GM21423 (cell line): Measurements from ENCODE around the gene UNC13D.
"Not testable (repeated sequence)": the region's sequence is repeated elsewhere in the genome, so short reads cannot be mapped to it uniquely, and the experiment has no call there.

Experiments used
- ATAC-seq: cut with Tn5 transposase; IDR thresholded peaks from one replicate; pipeline ENCODE4 v1.9.1; 2021; ENCODE audit warnings: mild to moderate bottlenecking, moderate library complexity; ENCODE audit not compliant: unreplicated experiment

Gene UNC13D

DNA sequence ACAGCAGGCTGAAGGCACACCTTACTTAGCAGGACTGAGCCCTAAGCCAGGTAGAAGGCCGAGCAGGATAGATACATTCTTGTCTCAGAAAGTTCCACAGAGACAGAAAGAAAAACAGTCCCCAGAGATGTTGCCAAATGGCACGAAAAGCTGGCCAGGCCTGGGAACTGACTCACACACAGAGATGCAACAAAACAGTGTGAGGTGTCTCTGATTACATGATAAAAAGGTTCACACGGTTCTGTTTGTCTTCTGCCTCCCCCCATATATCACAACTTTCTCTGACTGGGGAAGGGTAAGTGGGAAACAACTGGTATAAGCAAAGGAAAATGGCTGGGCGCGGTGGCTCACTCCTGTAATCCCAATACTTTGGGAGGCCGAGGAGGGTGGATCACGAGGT, 9.2 kb upstream of the UNC13D start:
- ATAC-seq: no peak

DNA sequence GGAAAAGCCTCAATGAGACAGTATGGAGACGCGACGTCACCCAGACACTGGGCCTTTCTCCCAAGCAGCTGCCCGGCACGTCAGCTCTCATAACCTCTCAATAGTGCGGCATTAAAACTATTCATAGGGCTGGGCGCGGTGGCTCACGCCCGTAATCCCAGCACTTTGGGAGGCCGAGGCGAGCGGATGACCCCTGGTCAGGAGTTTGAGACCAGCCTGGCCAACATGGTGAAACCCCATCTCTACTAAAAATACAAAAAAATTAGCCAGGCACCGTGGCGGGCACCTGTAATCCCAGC, 7.4 kb upstream of the UNC13D start:
- not testable (repeated sequence) for ATAC-seq

DNA sequence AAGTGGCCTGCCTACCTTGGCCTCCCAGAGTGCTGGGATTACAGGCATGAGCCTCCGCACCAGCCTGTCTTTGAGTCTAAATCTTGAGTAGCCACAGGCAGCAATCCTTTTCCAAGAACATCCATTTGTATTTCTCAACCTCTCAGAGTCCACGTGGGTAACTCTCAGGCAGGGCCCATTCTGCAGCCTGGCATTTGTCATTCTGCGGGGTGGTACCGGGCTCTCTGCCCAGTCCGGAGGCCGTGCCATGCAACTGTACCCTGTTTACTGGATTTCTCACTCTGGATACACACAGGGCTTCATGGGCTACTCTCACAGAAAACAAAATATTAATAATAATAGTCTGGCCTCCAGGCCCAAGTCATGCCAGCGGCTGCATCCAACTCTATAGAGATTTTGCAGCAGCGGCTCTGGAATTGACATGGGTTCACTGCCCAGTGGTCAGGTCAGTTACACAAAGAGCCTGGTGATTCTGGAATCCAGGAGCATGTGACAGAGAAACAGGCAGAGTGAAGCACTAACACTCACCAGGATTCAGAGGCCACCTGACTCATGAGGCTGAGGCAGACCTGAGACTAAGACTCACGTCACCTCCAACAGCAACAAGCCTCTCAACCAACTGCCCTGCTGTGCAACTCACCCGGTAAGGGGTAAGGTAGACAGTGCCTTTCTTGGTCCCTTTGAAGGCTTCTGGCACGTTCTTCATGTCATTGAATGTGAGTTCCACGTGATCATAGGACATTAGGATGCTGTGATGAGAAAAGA, 6.9 kb upstream of the UNC13D start:
- ATAC-seq: no peak

DNA sequence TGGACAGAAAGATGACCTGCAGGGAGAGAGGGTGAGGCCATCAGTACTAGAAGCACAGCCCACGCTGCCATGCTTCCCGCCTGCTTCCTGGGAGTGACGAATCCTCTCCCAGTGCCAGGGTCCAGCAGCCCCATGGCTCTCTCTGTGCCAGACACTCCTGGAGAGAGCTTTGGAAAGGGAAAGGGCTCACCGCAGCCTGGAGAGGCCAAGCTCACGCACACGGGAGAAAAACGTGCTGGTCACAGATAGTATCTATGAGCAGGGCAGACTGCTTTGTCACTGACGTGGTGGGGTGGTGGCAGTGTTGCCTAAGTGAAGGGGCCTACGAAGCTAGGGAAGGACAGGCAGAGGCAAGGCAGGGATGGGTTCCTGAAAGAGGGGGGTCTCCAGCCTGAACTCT, 5.5 kb upstream of the UNC13D start:
- ATAC-seq: no peak

DNA sequence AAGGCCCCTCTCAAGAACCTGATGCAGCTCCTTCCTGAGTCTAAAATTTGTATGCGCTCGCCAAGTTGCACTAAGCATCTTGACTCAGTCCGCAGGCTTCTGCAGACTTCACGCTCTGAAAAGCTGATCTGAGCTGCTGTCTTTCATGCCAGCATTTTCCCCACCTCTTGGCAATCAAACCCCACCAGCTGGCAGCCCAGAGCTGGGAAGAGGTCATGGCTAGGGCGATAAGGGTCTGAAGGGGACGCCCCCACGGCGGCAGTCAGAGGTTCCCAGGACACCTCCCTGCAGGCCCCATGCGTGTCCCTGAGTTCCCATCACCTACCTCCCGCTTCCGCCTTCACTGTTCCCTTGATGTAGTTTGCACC, 5.1 kb upstream of the UNC13D start:
- no peak for ATAC-seq

DNA sequence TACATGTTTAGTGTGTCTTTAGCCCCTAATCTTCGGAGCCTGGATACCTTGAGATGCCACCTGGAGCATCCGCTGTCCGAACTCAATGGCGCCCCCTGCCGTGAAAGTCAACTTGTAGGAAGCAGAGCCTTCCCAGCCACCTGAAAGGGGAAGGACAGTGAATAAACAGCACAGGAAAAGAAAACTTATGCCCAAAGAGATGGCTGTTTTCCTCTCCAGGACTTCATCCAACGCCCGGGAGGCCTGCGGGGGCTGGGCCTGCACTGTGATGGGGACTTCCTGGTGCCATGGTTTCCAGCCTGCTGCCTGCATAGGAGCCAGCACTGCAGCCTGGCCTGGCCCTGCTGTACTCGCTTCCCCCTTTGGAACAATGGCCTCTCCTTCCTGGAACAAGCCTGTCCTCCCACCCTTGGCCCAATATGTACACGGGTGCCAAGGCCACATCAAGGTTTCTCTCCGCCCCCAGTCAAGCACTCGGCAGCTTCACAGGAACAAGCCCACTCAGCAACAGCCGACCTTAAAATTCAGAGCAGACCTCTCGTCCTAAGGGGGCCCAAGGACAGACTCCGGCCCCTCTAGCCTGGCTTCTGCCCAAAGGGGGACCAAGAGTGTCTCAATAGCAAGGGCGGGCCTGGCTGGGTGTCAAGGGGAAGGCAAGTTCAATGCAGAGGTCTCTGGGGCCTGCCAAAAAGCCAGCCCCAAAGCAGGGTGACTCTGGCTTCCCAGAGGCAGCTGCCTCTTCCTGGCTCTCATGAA, 4.5 kb upstream of the UNC13D start:
- ATAC-seq: no peak

DNA sequence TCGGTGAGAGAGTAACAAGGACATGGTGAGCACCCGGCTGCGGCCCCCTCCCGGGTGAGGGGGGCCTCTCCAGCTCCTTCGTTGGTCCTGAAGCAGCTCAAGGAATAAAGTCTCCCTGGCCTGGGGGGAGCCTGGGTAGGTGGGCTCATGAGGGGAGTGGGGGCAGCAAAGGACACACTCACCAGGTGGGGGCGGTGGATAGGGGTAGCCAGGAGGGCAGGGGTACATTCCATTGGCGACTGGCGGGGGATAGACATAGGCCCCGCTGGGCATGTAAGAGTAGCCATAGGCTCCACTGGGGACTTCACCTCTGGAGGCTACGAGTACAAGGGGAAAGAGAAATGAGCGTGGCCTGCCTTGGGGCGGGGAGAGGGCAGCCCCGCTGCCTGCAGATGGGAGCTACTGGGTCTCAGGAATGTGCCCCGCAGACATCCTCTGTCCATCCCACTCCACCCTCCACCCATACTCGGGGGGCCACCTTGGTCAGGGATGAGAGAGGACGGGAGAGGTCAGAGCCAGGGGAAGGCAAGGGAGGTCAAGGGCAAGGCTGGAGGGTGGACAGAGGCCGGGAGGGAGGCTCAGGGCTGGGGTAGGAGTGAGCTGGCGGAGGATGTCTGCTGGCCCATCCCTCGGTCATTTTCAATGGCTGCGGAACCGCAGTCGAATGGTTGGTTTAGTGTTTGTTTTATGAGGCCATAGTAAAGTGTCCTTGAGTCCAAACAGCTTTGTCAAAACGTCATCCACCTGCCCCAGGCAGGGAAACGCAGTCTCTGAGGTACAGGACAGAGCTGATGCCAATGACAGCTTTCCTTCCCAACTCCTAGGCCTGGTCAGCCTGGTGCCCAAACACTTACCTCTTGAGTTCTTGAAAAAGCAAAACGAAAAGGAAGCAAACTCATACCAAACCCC, 3.7 kb upstream of the UNC13D start:
- no peak for ATAC-seq

DNA sequence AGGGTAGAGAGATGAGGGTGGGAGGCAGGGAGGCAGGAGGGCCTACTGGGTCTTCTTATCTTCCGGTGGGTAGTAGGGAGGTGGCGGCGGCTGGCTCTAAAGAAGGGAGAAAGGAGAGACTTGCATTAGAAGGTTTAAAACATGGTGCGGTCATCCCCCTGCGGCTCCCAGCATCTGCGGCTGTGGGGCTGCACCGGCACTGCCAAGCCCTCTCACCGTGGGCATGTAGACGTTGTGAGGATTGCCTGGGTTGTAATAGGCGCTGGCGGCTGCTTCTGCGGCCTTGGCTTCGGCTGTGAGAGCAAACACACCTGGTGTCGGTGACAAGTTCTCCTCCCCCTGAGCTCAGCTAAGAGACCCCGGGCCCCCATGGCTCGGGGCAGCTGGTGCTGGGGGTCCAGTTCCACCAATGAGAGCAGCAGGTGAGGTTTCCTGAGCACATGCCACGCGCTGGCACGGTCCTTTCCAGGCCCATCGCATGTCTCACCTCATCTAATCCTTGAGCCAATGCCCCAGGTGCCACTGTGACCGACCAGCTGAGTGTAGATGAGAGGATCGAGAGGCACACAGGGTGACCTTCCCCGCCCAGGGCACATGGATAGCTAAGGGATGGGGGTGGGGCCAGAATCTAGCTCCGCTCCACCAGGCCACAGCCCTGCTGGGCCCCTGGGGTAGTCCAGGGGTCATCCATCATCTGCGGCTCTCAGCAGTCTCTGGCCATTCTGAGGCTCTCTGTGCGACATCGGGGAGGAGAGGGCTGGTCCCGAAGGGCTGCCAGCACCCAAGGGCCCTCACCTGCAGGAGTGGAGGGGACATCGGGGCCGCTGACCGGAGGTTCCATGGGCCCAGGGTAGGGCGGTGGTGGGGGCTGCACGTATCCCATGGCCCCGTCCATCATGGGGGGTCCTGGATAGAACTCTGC, 2.7 kb upstream of the UNC13D start:
- no peak for ATAC-seq

DNA sequence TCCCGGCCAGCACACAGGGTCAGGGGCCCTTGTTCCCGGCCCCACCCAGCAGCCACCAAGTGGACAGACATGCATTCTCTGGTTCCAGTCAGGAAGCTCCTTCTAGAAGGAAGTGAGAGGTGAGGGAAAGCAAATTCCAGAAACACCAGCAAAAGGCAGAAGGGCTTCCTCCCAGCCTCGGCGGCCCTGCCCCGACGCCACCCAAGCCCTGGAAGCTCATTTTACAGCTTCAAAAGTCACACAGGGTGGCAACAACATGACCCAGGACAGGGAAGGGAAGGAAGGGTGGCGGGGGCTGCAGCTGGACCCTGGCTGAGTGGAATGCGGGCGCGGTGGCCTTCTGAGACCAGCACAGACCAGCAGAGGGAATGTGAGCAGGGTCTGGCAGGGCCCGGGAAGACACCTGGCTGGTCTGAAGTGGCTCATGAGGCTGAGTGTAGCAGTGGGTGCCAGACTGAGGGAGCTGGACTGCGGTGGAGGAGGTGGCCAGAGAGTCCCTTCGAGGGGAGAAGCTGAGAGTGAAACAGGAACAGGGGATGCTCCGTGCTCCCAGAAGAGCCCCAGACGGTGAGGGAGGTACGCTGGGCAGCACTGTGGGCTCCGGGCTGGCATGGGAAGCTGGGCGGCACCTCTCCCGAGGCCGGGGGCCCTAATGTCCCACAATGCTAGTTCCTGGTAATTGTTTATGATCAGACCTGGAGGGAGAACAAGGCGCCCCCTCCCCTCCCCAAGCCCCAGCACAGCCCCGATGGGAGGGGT, 1.9 kb upstream of the UNC13D start:
- ATAC-seq: no peak

DNA sequence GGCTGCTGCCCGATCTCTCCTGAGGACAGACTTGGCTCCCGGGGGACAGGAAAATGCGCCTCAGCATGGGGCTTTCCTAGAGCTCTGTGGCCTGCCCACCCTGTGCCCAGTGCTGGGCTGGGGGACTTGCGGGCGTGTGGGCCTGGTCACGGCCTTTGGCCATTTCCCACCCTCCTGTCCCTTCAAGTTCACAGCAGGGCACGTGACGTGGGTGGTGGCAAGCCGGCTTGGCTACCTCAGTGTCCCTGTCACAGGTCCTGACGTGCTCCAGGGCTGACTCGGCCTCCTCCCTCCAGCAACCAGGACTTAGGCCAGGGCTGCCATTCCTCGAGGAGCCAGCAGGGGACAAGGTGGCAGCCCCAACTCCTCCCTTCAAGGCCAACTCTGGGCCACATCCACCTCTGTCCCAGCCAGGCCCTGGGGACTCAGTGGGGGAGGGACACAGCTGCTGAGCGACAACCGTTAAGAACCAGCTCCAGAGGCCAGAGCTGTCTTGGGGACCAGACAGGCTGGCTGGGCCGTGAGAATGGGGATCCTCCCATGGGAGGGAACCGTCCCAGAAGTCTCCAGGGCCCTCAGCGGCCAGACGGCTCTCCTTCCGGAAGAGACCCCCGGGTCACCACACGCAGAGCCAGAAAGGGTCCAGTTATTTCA, 981 bp upstream of the UNC13D start:
- peak; percentile 60 for ATAC-seq

DNA sequence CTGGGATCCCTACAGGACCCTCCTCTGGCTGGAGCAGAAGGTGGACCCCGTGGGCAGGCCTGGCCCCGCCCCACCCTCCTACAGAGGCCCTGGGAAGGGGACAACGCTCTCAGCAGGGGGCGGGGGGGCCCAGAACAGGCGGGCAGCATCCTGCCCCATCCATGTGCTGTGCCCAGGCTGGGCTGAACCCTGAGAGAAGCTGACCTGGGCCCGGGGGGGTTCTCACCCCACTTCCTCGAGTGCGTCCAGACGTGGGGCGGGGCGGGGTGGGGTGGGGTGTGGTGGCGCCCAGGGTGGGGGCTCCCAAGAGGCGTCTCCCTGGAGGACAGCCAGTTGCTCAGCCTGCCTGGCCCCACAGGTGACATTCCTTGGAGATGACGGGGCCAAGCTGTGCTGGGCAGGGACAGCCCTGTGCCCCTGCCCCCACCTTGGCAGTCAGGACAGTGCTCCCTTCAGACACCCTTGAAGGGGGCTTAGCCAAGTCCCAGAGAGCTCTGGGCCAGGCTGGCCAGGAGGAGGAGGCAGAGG, 390 bp upstream of the UNC13D start:
- peak; percentile 8 for ATAC-seq

DNA sequence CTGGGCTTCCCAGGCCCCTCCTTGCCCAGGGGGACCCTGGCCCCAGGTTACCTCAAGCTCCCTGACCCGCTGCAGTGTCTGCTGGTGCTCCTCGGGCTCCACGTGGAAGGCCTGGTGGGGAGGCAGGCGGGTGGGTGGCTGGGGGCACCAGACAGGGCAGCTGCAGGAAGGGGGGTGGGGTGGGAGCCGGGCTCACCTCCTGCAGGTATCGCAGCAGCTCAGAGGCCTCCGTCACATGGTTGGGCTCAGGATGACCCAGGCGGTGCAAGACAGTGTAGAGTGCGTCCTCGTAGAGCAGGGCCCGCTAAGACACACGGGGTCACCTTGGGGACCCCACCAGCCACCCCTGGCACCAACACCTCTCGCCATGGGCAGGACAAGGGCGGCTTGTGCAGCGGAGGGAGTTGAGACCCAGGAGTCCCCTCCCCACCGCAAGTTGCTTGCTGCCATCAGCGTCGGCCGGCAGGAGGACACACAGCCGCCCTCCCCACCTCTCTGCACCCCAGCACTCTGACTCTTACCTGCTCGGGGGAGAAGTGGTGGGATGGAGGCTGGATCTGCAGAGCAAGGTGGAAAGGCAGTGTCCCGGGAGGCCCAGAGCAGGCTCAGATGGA, 1.1 kb downstream of the UNC13D start:
- ATAC-seq: no peak

DNA sequence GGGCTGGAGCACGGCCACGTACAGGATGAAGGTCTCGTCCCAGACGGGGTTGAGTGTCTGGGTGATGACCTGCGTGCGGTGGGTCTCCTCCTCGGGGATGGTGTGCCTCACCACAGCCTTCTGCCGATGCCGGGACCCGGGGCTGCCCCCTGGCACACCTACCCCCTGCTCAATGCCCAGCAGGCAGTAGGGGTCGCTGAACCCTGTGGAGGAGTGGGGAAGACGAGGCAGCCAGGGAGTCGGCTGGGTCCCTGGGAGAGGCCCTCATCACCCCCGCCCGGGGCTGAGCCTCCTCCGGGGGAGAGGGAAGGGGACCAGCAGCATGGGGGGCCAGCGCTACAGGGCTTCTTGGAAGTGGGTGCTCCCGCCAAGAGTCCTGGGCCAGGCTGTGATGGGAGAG, 1.8 kb downstream of the UNC13D start:
- ATAC-seq: no peak

DNA sequence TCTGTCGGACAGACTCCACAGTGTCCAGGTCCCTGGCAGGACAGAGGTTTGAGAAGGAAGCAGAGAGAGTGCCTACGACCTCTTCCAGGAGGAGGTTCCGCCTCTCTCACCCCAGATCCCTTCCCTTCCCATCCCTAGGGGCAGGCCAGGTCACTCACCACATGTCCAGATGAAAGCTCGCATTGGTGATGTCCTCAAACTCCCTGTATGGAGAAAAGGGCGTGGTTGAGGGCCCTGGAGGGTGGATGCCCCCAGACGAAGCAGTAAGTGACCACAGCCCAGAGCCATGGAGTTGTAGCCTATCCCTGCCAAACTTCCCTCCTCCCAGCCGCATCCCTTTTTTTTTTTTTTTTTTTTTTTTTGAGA, 3.4 kb downstream of the UNC13D start:
- no peak for ATAC-seq

DNA sequence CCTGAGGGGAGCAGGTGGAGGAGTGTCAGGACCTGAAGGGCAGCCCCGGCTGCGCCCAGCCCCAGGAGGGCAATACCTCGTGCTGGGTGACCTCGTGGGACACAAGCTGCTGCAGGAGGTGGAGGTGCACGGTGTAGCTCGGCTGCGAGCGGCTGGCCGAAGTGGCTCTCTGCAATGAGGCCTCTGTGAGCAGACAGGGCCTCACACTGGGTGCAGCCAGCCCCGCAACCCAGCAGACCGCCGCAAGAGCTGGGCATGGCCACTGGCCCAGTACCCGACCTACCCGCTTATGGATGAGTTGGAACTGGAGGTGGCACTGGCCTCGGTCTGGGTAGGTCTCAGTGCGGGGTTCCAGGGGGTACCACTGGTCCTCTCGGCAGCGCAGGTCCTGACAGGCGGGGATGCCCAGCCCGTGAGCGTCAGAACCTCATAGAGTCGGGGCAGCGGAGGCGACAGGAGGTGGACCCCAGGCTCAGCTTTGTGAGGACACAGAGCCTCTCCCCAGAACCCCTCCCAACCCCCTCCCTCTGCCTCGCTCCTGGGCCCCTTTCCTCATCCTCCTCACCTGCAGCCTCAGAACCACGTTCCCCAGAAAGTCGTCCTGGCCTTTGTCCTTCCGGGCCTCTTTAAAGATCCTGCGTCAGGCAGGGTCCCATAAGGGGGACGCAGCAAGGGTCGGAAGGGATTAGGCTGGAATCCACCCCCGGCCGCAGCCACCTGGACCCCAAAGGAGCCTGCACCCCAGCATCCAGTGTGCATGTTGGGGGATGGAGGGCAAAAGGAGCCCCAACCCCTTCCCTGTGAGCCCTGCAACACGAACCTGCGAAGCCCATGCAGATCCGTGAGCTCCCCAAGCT, 4.0 kb downstream of the UNC13D start:
- no peak for ATAC-seq

DNA sequence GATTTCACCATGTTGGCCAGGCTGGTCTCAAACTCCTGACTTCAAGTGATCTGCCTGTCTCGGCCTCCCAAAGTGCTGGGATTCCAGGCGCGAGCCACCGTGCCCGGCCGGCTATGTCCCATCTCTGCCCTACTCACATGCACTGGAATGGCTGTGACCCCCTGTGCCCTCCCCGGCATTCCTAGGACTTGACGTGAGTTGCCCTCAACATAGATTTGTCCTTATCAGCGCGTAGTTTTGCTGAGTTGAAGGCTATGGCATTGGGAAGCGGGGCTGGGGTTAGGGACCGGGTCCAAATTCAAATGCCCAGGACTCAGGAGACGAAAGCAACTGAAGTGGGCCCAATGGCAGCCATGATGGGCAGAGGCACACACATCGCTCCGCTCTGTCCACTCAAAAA, 5.8 kb downstream of the UNC13D start:
- ATAC-seq: no peak

DNA sequence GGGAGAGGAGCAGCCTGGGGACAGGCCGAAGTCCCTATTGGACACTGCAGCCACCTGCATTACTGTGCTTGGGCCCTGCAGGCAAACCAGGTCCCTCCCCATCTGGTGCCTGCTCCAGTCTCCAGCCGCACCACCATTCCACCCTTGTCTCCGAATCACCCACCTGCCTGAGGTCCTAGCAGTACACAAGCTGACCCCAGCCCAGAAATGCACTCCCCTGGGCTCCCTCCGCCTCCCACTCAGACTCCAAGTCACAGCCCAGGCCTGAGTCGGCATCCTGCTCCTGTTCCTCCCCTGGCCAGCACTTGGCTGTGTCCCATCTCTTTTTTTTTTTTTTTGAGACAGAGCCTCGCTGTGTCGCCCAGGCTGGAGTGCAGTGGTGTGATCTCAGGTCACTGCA, 6.3 kb downstream of the UNC13D start:
- ATAC-seq: no peak

DNA sequence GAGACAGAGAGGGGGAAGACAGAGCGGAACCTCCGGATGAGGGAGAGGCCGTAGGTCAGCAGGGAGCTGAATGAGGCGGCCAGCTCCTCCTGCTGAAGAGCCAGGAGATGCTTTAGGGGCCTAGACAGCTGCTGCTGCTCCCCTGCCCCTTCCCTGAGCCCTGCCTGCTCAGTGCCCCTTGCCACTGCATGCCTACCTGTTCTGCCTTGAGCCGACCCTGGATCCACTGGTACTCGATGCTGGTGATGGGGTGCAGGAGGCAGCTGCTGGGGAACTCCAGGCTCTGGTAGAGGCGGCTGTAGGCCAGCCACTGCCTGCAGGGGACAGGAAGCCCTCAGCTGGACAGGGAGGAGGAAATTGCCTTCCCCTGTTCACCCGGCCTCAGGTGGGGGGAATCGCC, 7.6 kb downstream of the UNC13D start:
- ATAC-seq: no peak
